CD8-positive, alpha-beta memory T cell (primary cell): ENCODE measurements around the gene MRPL4. TPM values are rescaled to one million over a fixed set of nuclear protein-coding genes. Genes with fewer than 3 reads are reported as not detected.
"Not testable (repeated sequence)": the region's sequence is repeated elsewhere in the genome, so short reads cannot be mapped to it uniquely, and the experiment has no call there.

ENCODE experiments used
- CTCF ChIA-PET: fragments of 350-600 bp; sonication (Branson Sonifier 250); formaldehyde crosslinking; loops from one replicate; lab custom pipeline; 2021; ENCODE audit warnings: antibody characterized with exemption; lab: Charles Lee
- POLR2A ChIA-PET: fragments of 350-600 bp; sonication (Branson Sonifier 250); formaldehyde crosslinking; loops from one replicate; lab custom pipeline; 2021; ENCODE audit warnings: antibody characterized with exemption; lab: Charles Lee
- DNase-seq, 5 donors: peaks; one replicate each; pipeline versions ENCODE4 v3.0.0 to v3.0.0-alpha.2; 2020 to 2022; ENCODE audit warnings: mixed read lengths in 1 of 5
- H3K27ac ChIP-seq: one replicate; pipeline ENCODE4 v1.7.0; 2013; ENCODE audit warnings: low read depth, mild to moderate bottlenecking, low read length, moderate library complexity
- H3K27me3 ChIP-seq: 2 replicates; pipeline ENCODE4 v1.7.0; 2013; ENCODE audit warnings: low read length, mild to moderate bottlenecking; ENCODE audit not compliant: insufficient read depth, poor library complexity, severe bottlenecking
- H3K36me3 ChIP-seq: 2 replicates; pipeline ENCODE4 v1.7.0; 2013; ENCODE audit warnings: mild to moderate bottlenecking, low read length, moderate library complexity; ENCODE audit not compliant: insufficient read depth
- H3K4me1 ChIP-seq: 2 replicates; pipeline ENCODE4 v1.7.0; 2013; ENCODE audit warnings: mild to moderate bottlenecking, low read length, moderate library complexity; ENCODE audit not compliant: insufficient read depth
- H3K4me3 ChIP-seq: 2 replicates; pipeline ENCODE4 v1.7.0; 2013; ENCODE audit warnings: mild to moderate bottlenecking, low read length
- H3K9me3 ChIP-seq: 2 replicates; pipeline ENCODE4 v1.7.0; 2013; ENCODE audit warnings: mild to moderate bottlenecking, low read length
- H3K27ac Mint-ChIP-seq, 8 donors: one replicate each; pipeline ENCODE4 v1.8.0; 2020 to 2021; ENCODE audit warnings: mixed read lengths in 8 of 8, mild to moderate bottlenecking in 6 of 8, inconsistent platforms in 3 of 8, moderate library complexity in 3 of 8
- H3K27me3 Mint-ChIP-seq, 2 donors: one replicate each; pipeline ENCODE4 v1.8.0; 2020 to 2021; ENCODE audit warnings: mixed read lengths in 2 of 2, mild to moderate bottlenecking in 1 of 2, moderate library complexity in 1 of 2
- H3K36me3 Mint-ChIP-seq, 3 donors: one replicate each; pipeline ENCODE4 v1.8.0; 2020 to 2021; ENCODE audit warnings: mixed read lengths in 3 of 3, inconsistent platforms in 1 of 3, mild to moderate bottlenecking in 1 of 3
- H3K4me1 Mint-ChIP-seq, 3 donors: one replicate each; pipeline ENCODE4 v1.8.0; 2020 to 2021; ENCODE audit warnings: mixed read lengths in 3 of 3, inconsistent platforms in 1 of 3, mild to moderate bottlenecking in 1 of 3
- H3K4me3 Mint-ChIP-seq, 7 donors: one replicate each; pipeline ENCODE4 v1.8.0; 2020 to 2021; ENCODE audit warnings: mixed read lengths in 7 of 7, mild to moderate bottlenecking in 6 of 7, moderate library complexity in 4 of 7, inconsistent platforms in 2 of 7
- H3K9me3 Mint-ChIP-seq, 5 donors: one replicate each; pipeline ENCODE4 v1.8.0; 2020 to 2022; ENCODE audit warnings: mixed read lengths in 5 of 5, mild to moderate bottlenecking in 3 of 5, moderate library complexity in 2 of 5, inconsistent platforms in 1 of 5
- polyA plus RNA-seq: library from polyadenylated mRNA; unstranded; fragments of 300-500 nt; fragmentation: Illumina TruSeq; gene quantifications from one replicate; pipeline ENCODE4 v1.2.3, GENCODE V29; 2021
- total RNA-seq, 2 experiments: library from RNA; stranded (reverse); gene quantifications; one replicate each; pipeline ENCODE4 v1.2.3, GENCODE V29; 2021

Gene MRPL4
- total and polyA plus RNA-seq, 3 experiments from 2014 or later: 42.8 to 152 (median 149) TPM

DNA sequence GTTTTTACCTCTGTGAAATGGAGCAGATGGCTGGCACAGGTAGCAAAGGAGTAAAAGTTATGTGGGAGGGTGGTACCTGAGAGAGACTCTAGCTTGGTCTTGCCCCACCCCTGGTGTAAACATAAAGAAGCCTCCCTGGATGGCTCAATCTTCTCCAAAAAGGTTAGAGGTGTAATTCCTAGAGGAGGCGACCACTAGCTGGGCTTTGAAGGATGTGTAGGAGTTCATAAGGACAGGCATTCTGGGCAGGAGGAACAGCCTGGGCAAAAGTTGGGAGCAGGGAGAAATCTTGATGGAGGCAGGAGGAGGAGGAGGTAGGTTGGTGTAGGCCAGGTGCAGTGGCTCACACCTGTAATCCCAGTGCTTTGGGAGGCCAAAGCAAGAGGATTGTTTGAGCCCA, 26.9 kb downstream of the MRPL4 start:
- Histone ChIP-seq H3K9me3 (no peaks in the 10 kb centered on the region), H3K27ac (no peak overlapping the region), H3K4me3 (no peak overlapping the region), H3K27me3 (no peaks in the 10 kb centered on the region), H3K4me1 (no peaks in the 10 kb centered on the region), H3K36me3 (no peaks in the 10 kb centered on the region)
- Mint-ChIP-seq H3K36me3 (peaks cover 0 to 47% (median 4%) of the 10 kb centered on the region in 3 donors), H3K4me1 (peaks cover 23 to 37% (median 27%) of the 10 kb centered on the region in 3 donors), H3K27ac (peak overlapping the region in 5 of 8 donors; percentile 11 to 87 (median 73)), H3K4me3 (peak overlapping the region in 3 of 7 donors; percentile 18 to 61 (median 52)), H3K27me3 (peaks cover 0 to 1% of the 10 kb centered on the region in 2 donors), H3K9me3 (no peaks in the 10 kb centered on the region)
- DNase-seq: no peak
- ChIA-PET POLR2A (no interaction called here), CTCF (interaction anchor here (1.5 to 3.4 kb wide), 3 partner anchors 9 to 109 kb away, joined by 3 to 27 read pairs (median 17); partner anchors contain the start of gene ICAM1)

DNA sequence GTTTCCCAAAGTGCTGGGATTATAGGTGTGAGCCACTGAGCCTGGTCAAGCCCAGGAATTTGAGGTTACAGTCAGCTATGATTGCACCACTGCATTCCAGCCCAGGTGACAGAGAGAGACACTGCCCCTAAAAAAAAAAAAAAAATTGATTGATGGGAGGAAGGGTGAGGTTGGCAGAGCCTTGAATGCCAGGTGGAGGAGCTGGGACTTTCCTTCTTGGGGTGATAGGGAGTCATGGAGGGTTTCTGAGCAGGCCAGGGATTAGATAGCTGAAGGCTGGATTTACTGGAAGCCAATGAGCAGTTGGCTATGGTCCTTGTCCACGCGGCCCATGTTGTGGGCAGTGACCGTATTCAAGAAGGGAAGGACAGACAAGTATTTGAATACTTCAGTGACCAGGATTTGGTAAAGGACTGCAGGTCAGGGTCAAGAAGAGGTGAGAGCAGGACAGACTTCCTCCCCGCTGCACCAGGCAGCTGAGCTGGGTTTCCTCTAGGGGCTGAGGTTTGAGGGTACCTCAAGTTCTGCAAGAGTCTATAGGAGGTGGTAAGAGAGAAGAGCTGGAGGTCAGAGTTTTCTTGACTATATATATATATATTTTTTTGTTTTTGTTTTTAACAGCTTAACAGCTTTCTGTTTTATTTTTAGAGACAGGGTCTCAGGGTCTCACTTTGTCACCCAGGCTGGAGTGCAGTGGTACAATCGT, 27.9 kb downstream of the MRPL4 start:
- no peaks in the 10 kb centered on the region for H3K27me3 ChIP-seq
- no peaks in the 10 kb centered on the region for H3K9me3 Mint-ChIP-seq
- peak overlapping the region in 6 of 7 donors; percentile 9 to 72 (median 58) for H3K4me3 Mint-ChIP-seq
- peaks cover 2% of the 10 kb centered on the region for H3K36me3 ChIP-seq
- no peaks in the 10 kb centered on the region for H3K27me3 Mint-ChIP-seq
- no peaks in the 10 kb centered on the region for H3K4me1 ChIP-seq
- CTCF ChIA-PET: interaction anchor here (0.9 to 3.4 kb wide), 6 partner anchors 10 to 109 kb away, joined by 3 to 27 read pairs (median 6); partner anchors contain the start of gene ICAM1
- H3K4me3 ChIP-seq: no peak overlapping the region
- POLR2A ChIA-PET: interaction anchor here (0.7 to 1.3 kb wide), 3 partner anchors 10 to 281 kb away, joined by 4 to 13 read pairs (median 5); partner anchors contain the start of gene ICAM1
- peak overlapping the region; percentile 24 to 95 (median 92) for H3K27ac Mint-ChIP-seq
- no peak for DNase-seq
- peaks cover 17 to 30% (median 24%) of the 10 kb centered on the region in 3 donors for H3K4me1 Mint-ChIP-seq
- no peaks in the 10 kb centered on the region for H3K9me3 ChIP-seq
- H3K36me3 Mint-ChIP-seq: peaks cover 3 to 50% (median 5%) of the 10 kb centered on the region in 3 donors
- H3K27ac ChIP-seq: no peak overlapping the region

DNA sequence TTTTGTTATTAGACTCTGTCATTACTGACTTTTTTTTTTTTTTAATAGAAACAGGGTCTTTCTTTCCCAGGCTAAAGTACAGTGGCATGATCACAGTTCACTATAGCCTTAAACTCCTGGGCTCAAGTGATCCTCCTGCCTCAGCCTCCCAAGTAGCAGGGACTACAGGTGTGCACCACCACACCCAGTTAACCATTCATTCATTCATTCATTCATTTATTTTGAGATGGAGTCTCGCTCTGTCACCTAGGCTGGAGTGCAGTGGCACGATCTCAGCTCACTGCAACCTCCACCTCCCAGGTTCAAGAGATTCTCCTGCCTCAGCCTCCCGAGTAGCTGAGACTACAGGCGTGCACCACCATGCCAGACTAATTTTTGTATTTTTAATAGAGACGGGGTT, 30.0 kb downstream of the MRPL4 start:
- H3K36me3 ChIP-seq, POLR2A ChIA-PET, H3K9me3 ChIP-seq, H3K27ac ChIP-seq, CTCF ChIA-PET, H3K4me3 ChIP-seq, H3K27me3 Mint-ChIP-seq, H3K27me3 ChIP-seq, DNase-seq, H3K4me3 Mint-ChIP-seq, H3K9me3 Mint-ChIP-seq: not testable (repeated sequence)
- Mint-ChIP-seq H3K27ac (peak overlapping the region in 1 of 8 donors; percentile 75), H3K4me1 (peaks cover 32 to 45% (median 37%) of the 10 kb centered on the region in 3 donors), H3K36me3 (peaks cover 12 to 58% (median 16%) of the 10 kb centered on the region in 3 donors)
- H3K4me1 ChIP-seq: peaks cover 12% of the 10 kb centered on the region

DNA sequence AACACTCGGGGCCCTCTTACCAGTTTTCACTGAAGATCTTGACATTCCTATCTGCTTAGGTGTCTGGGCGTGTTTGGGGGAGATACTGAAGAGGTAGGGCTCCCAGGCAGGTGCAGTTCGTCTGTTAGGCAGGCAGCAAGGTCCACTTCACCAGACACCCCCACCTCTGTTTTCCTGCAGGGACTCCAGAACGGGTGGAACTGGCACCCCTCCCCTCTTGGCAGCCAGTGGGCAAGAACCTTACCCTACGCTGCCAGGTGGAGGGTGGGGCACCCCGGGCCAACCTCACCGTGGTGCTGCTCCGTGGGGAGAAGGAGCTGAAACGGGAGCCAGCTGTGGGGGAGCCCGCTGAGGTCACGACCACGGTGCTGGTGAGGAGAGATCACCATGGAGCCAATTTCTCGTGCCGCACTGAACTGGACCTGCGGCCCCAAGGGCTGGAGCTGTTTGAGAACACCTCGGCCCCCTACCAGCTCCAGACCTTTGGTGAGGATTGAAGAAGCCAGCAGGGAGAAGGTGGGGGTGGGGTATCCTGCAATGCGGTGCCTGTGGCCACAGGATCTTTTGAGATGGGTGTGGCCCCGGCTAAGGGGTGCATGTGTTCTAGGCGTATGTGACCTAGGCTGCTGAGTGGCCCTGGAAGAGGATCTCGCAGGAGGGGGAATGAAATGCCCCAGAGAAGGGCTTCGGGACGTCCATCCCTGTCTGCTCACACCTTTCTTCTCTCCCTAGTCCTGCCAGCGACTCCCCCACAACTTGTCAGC, 31.5 kb downstream of the MRPL4 start:
- POLR2A ChIA-PET: no interaction called here
- no peaks in the 10 kb centered on the region for H3K9me3 ChIP-seq
- H3K4me1 ChIP-seq: peaks cover 26% of the 10 kb centered on the region
- no peak overlapping the region for H3K4me3 Mint-ChIP-seq
- peaks cover 10% of the 10 kb centered on the region for H3K36me3 ChIP-seq
- H3K4me3 ChIP-seq: no peak overlapping the region
- CTCF ChIA-PET: interaction anchor here (1.2 kb wide), 1 partner anchor 13 kb away, joined by 3 read pairs; no protein-coding TSS in a partner anchor
- peak overlapping the region in 2 of 8 donors; percentile 29 to 58 for H3K27ac Mint-ChIP-seq
- DNase-seq: no peak
- H3K27me3 ChIP-seq: peaks cover 12% of the 10 kb centered on the region
- no peak overlapping the region for H3K27ac ChIP-seq
- H3K36me3 Mint-ChIP-seq: peaks cover 12 to 50% (median 16%) of the 10 kb centered on the region in 3 donors
- peaks cover 5 to 11% of the 10 kb centered on the region in 2 donors for H3K27me3 Mint-ChIP-seq
- H3K4me1 Mint-ChIP-seq: peaks cover 40 to 52% (median 46%) of the 10 kb centered on the region in 3 donors
- H3K9me3 Mint-ChIP-seq: no peaks in the 10 kb centered on the region

DNA sequence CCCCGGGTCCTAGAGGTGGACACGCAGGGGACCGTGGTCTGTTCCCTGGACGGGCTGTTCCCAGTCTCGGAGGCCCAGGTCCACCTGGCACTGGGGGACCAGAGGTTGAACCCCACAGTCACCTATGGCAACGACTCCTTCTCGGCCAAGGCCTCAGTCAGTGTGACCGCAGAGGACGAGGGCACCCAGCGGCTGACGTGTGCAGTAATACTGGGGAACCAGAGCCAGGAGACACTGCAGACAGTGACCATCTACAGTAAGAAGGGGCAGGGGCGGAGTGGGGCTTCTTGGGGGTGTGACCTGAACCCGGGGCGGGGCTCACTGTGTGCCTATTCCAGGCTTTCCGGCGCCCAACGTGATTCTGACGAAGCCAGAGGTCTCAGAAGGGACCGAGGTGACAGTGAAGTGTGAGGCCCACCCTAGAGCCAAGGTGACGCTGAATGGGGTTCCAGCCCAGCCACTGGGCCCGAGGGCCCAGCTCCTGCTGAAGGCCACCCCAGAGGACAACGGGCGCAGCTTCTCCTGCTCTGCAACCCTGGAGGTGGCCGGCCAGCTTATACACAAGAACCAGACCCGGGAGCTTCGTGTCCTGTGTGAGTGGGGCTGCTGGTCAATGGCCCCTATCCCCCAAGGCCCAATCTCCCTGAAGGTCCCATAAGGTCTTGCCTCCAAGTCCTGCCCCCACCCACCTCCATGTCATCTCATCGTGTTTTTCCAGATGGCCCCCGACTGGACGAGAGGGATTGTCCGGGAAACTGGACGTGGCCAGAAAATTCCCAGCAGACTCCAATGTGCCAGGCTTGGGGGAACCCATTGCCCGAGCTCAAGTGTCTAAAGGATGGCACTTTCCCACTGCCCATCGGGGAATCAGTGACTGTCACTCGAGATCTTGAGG, 32.3 kb downstream of the MRPL4 start:
- Histone ChIP-seq H3K27me3 (peaks cover 17% of the 10 kb centered on the region), H3K36me3 (peaks cover 10% of the 10 kb centered on the region), H3K9me3 (no peaks in the 10 kb centered on the region), H3K27ac (no peak overlapping the region), H3K4me3 (no peak overlapping the region), H3K4me1 (peaks cover 34% of the 10 kb centered on the region)
- Mint-ChIP-seq H3K4me1 (peaks cover 45 to 54% (median 49%) of the 10 kb centered on the region in 3 donors), H3K4me3 (no peak overlapping the region), H3K36me3 (peaks cover 12 to 46% (median 15%) of the 10 kb centered on the region in 3 donors), H3K9me3 (no peaks in the 10 kb centered on the region), H3K27me3 (peaks cover 12 to 19% of the 10 kb centered on the region in 2 donors), H3K27ac (no peak overlapping the region)
- ChIA-PET CTCF (interaction anchor here (0.6 to 1.2 kb wide), 2 partner anchors 14 to 106 kb away, joined by 3 read pairs; no protein-coding TSS in a partner anchor), POLR2A (no interaction called here)
- no peak for DNase-seq

DNA sequence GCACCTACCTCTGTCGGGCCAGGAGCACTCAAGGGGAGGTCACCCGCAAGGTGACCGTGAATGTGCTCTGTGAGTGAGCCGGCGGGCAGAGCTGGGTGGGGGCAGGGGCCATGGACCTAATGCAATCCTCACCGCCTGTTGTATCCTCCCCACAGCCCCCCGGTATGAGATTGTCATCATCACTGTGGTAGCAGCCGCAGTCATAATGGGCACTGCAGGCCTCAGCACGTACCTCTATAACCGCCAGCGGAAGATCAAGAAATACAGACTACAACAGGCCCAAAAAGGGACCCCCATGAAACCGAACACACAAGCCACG, 32.9 kb downstream of the MRPL4 start:
- ChIA-PET POLR2A (no interaction called here), CTCF (interaction anchor here (0.6 to 1.5 kb wide), 2 partner anchors 14 to 106 kb away, joined by 3 to 6 read pairs; partner anchors contain the start of gene ICAM1)
- no peak overlapping the region for H3K27ac ChIP-seq
- H3K4me3 ChIP-seq: no peak overlapping the region
- no peak for DNase-seq
- no peaks in the 10 kb centered on the region for H3K9me3 ChIP-seq
- H3K27me3 ChIP-seq: peaks cover 17% of the 10 kb centered on the region
- peaks cover 12 to 41% (median 13%) of the 10 kb centered on the region in 3 donors for H3K36me3 Mint-ChIP-seq
- H3K27me3 Mint-ChIP-seq: peaks cover 14 to 21% of the 10 kb centered on the region in 2 donors
- H3K36me3 ChIP-seq: peaks cover 10% of the 10 kb centered on the region
- H3K4me3 Mint-ChIP-seq: no peak overlapping the region
- no peaks in the 10 kb centered on the region for H3K9me3 Mint-ChIP-seq
- peaks cover 38% of the 10 kb centered on the region for H3K4me1 ChIP-seq
- H3K27ac Mint-ChIP-seq: peak overlapping the region in 1 of 8 donors; percentile 62
- H3K4me1 Mint-ChIP-seq: peaks cover 41 to 50% (median 48%) of the 10 kb centered on the region in 3 donors

DNA sequence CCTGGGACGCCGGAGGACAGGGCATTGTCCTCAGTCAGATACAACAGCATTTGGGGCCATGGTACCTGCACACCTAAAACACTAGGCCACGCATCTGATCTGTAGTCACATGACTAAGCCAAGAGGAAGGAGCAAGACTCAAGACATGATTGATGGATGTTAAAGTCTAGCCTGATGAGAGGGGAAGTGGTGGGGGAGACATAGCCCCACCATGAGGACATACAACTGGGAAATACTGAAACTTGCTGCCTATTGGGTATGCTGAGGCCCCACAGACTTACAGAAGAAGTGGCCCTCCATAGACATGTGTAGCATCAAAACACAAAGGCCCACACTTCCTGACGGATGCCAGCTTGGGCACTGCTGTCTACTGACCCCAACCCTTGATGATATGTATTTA, 33.4 kb downstream of the MRPL4 start:
- Histone ChIP-seq H3K4me1 (peaks cover 43% of the 10 kb centered on the region), H3K4me3 (no peak overlapping the region), H3K36me3 (peaks cover 10% of the 10 kb centered on the region), H3K27ac (no peak overlapping the region), H3K9me3 (no peaks in the 10 kb centered on the region), H3K27me3 (peaks cover 17% of the 10 kb centered on the region)
- no peak overlapping the region for H3K4me3 Mint-ChIP-seq
- H3K4me1 Mint-ChIP-seq: peaks cover 41 to 50% (median 48%) of the 10 kb centered on the region in 3 donors
- POLR2A ChIA-PET: interaction anchor here (0.6 to 7.6 kb wide), 3 partner anchors 15 to 105 kb away, joined by 3 to 47 read pairs (median 4); partner anchors contain the start of gene ICAM1
- peaks cover 12 to 39% (median 12%) of the 10 kb centered on the region in 3 donors for H3K36me3 Mint-ChIP-seq
- CTCF ChIA-PET: interaction anchor here (1.5 to 1.7 kb wide), 2 partner anchors 14 to 16 kb away, joined by 5 to 6 read pairs; partner anchors contain the start of gene ICAM1
- H3K9me3 Mint-ChIP-seq: no peaks in the 10 kb centered on the region
- H3K27me3 Mint-ChIP-seq: peaks cover 18 to 26% of the 10 kb centered on the region in 2 donors
- H3K27ac Mint-ChIP-seq: peak overlapping the region in 2 of 8 donors; percentile 43 to 62
- no peak for DNase-seq
